Adipocyte (in vitro differentiated cells): Measurements from ENCODE around the gene KRT71.

Source experiments
- DNase-seq: peaks from one replicate; pipeline ENCODE4 v3.0.0-alpha.2; 2015; ENCODE audit warnings: low read depth
- H3K27me3 ChIP-seq: replicated peaks from 2 replicates; pipeline ENCODE4 v1.7.0; 2013; ENCODE audit warnings: mild to moderate bottlenecking, low read length, moderate library complexity; ENCODE audit not compliant: control insufficient read depth, insufficient read depth
- H3K36me3 ChIP-seq: 2 replicates; pipeline ENCODE4 v1.7.0; 2013; ENCODE audit warnings: low read length, mild to moderate bottlenecking, moderate library complexity; ENCODE audit not compliant: control insufficient read depth, insufficient read depth, severe bottlenecking
- H3K4me1 ChIP-seq: 2 replicates; pipeline ENCODE4 v1.7.0; 2013; ENCODE audit warnings: mild to moderate bottlenecking, low read length, moderate library complexity; ENCODE audit not compliant: control insufficient read depth, insufficient read depth
- H3K4me3 ChIP-seq: 2 replicates; pipeline ENCODE4 v1.7.0; 2013; ENCODE audit warnings: mild to moderate bottlenecking, low read length, moderate library complexity
- H3K9ac ChIP-seq: 2 replicates; pipeline ENCODE4 v1.7.0; 2013; ENCODE audit warnings: mild to moderate bottlenecking, low read length, moderate library complexity
- H3K9me3 ChIP-seq: 2 replicates; pipeline ENCODE4 v1.7.0; 2013; ENCODE audit warnings: mild to moderate bottlenecking, low read length, moderate library complexity; ENCODE audit not compliant: control insufficient read depth

KRT71 gene

GRCh38 chr12:52535574-52535973, 17.4 kb downstream of the KRT71 start:
- DNase-seq: no peak
- Histone ChIP-seq H3K36me3 (no peaks in the 10 kb centered on the region), H3K27me3 (peaks cover 23% of the 10 kb centered on the region), H3K4me3 (no peak overlapping the region), H3K9me3 (no peaks in the 10 kb centered on the region), H3K4me1 (no peaks in the 10 kb centered on the region), H3K9ac (no peak overlapping the region)

GRCh38 chr12:52534482-52534881, 18.5 kb downstream of the KRT71 start:
- no peak for DNase-seq
- Histone ChIP-seq H3K4me1 (no peaks in the 10 kb centered on the region), H3K4me3 (no peak overlapping the region), H3K36me3 (no peaks in the 10 kb centered on the region), H3K27me3 (peaks cover 34% of the 10 kb centered on the region), H3K9ac (no peak overlapping the region), H3K9me3 (no peaks in the 10 kb centered on the region)

GRCh38 chr12:52533686-52534470, 19.1 kb downstream of the KRT71 start:
- Histone ChIP-seq H3K36me3 (no peaks in the 10 kb centered on the region), H3K9me3 (no peaks in the 10 kb centered on the region), H3K4me3 (no peak overlapping the region), H3K4me1 (no peaks in the 10 kb centered on the region), H3K9ac (no peak overlapping the region), H3K27me3 (peaks cover 40% of the 10 kb centered on the region)
- no peak for DNase-seq

GRCh38 chr12:52532636-52533035, 20.3 kb downstream of the KRT71 start:
- no peak overlapping the region for H3K4me3 ChIP-seq
- no peaks in the 10 kb centered on the region for H3K9me3 ChIP-seq
- no peaks in the 10 kb centered on the region for H3K4me1 ChIP-seq
- no peak overlapping the region for H3K9ac ChIP-seq
- no peak for DNase-seq
- no peaks in the 10 kb centered on the region for H3K36me3 ChIP-seq
- H3K27me3 ChIP-seq: peaks cover 48% of the 10 kb centered on the region

DNA sequence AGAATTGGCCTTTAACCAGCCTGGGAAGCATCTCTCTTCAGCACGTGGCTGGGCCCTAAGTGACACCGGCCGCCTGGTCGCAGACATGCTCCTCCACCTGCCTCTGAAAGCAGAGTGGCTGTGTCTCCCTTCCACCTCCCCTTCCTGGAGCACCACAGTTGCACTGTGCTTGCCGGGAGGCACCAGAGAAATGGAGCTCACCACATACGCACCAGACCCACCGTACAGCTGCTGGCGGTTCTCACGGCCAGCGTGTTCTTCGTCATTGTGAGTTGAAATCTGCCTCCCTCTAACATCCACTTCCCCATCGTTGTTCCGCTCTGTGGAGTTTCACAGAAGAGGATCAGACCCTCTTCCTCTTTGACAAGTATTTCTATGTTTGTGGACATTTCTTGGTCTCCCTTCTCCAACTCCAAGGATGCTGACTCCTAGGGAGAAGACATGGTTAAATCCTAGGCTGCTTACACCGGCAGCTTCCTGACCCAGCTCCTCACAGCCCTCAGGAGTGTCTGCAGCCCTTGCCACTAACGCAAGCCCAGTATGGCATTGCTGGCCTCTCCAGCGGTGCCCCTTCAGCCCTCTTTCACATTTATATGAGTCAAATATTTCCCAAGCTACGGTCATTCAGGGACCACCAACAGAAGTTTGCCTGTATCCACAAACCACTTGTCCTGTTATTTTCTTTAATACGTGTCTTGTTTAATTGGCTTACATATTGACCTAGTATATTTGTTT, 21.2 kb downstream of the KRT71 start:
- Histone ChIP-seq H3K4me3 (no peak overlapping the region), H3K36me3 (no peaks in the 10 kb centered on the region), H3K9ac (no peak overlapping the region), H3K4me1 (no peaks in the 10 kb centered on the region), H3K9me3 (no peaks in the 10 kb centered on the region), H3K27me3 (peaks cover 50% of the 10 kb centered on the region)
- no peak for DNase-seq

GRCh38 chr12:52530905-52531304, 22.0 kb downstream of the KRT71 start:
- DNase-seq: no peak
- H3K4me3 ChIP-seq: no peak overlapping the region
- H3K27me3 ChIP-seq: peaks cover 53% of the 10 kb centered on the region
- H3K9ac ChIP-seq: no peak overlapping the region
- H3K9me3 ChIP-seq: no peaks in the 10 kb centered on the region
- no peaks in the 10 kb centered on the region for H3K36me3 ChIP-seq
- H3K4me1 ChIP-seq: no peaks in the 10 kb centered on the region

- peaks cover 55% of the 10 kb centered on the region for H3K27me3 ChIP-seq
- DNase-seq: no peak
Measured at GRCh38 chr12:52530366-52530765, 22.6 kb downstream of the KRT71 start.

GRCh38 chr12:52529846-52530245, 23.1 kb downstream of the KRT71 start:
- Histone ChIP-seq H3K4me3 (no peak overlapping the region), H3K9ac (no peak overlapping the region), H3K9me3 (no peaks in the 10 kb centered on the region), H3K36me3 (no peaks in the 10 kb centered on the region), H3K27me3 (peaks cover 59% of the 10 kb centered on the region), H3K4me1 (no peaks in the 10 kb centered on the region)
- DNase-seq: no peak

More at GRCh38 chr12:52530366-52530765, 22.6 kb downstream of the KRT71 start:
- H3K9ac ChIP-seq: no peak overlapping the region
- no peaks in the 10 kb centered on the region for H3K36me3 ChIP-seq
- no peaks in the 10 kb centered on the region for H3K9me3 ChIP-seq
- no peak overlapping the region for H3K4me3 ChIP-seq
- H3K4me1 ChIP-seq: no peaks in the 10 kb centered on the region

DNA sequence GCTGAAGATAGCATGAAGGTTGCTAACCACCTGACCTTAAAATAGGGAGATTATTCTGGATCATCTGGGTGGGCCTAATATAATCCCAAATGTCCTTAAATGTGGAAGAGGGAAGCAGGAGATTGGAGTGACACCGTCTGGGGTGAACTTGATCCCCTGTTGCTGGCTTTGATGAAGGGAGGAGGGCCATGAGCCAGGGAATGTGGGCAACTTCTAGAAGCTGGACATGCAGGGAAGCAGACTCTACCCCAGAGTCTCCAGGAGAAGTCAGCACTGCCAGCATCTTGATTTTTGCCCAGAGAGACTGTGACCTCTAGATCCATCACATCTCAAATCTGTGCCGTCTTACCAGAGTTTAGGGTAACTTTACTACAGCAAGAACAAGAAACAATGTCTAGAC, 23.5 kb downstream of the KRT71 start:
- Histone ChIP-seq H3K4me3 (no peak overlapping the region), H3K4me1 (no peaks in the 10 kb centered on the region), H3K9ac (no peak overlapping the region), H3K27me3 (peaks cover 59% of the 10 kb centered on the region), H3K9me3 (no peaks in the 10 kb centered on the region), H3K36me3 (no peaks in the 10 kb centered on the region)
- no peak for DNase-seq

- H3K27me3 ChIP-seq: peaks cover 59% of the 10 kb centered on the region
- H3K9me3 ChIP-seq: no peaks in the 10 kb centered on the region
- peaks cover 5% of the 10 kb centered on the region for H3K4me1 ChIP-seq
- H3K36me3 ChIP-seq: no peaks in the 10 kb centered on the region
- DNase-seq: no peak
- no peak overlapping the region for H3K4me3 ChIP-seq
- no peak overlapping the region for H3K9ac ChIP-seq
Measured at GRCh38 chr12:52528641-52529143, 24.3 kb downstream of the KRT71 start.

GRCh38 chr12:52527121-52527800, 25.7 kb downstream of the KRT71 start:
- Histone ChIP-seq H3K4me3 (no peak overlapping the region), H3K9me3 (no peaks in the 10 kb centered on the region), H3K36me3 (no peaks in the 10 kb centered on the region), H3K27me3 (peaks cover 61% of the 10 kb centered on the region), H3K4me1 (peaks cover 11% of the 10 kb centered on the region), H3K9ac (no peak overlapping the region)
- DNase-seq: no peak
